HEK293 (cell line): Measurements from ENCODE around the gene RAC3.
A peak's percentile ranks its signal among the peaks of the same experiment; 100 is the strongest.

Experiments
- CTCF ChIA-PET: fragments of 350-600 bp; formaldehyde crosslinking; extraction: SDS; loops from one replicate; lab custom pipeline; 2021; ENCODE audit warnings: antibody characterized with exemption; lab: Yijun Ruan, JAX
- POLR2A ChIA-PET: fragments of 300-600 bp; formaldehyde crosslinking; extraction: SDS; loops from one replicate; lab custom pipeline; 2020; ENCODE audit warnings: antibody characterized with exemption, inconsistent platforms; lab: Yijun Ruan, JAX
- H3K27ac ChIP-seq: fragments of 200-500 bp; sonication (Bioruptor generic); 2 replicates; pipeline ENCODE4 v1.5.1; 2014; ENCODE audit warnings: low read depth, low read length, control low read depth, inconsistent platforms; ENCODE audit errors: extremely low read depth
- H3K36me3 ChIP-seq, 2 experiments: fragments of 200-500 bp in 1 of 2; sonication (Bioruptor generic) in 1 of 2; 1 replicate in 1 of 2; 2 replicates in 1 of 2; pipeline ENCODE4 v1.5.1; 2014 to 2017; ENCODE audit warnings: inconsistent platforms in 2 of 2, low read length in 2 of 2; ENCODE audit not compliant: control insufficient read depth in 2 of 2, insufficient read depth in 1 of 2
- H3K4me1 ChIP-seq: fragments of 200-500 bp; sonication (Bioruptor generic); 2 replicates; pipeline ENCODE4 v1.5.1; 2014; ENCODE audit warnings: mild to moderate bottlenecking, low read length, inconsistent platforms; ENCODE audit not compliant: control insufficient read depth, insufficient read depth
- H3K4me3 ChIP-seq: 2 replicates; pipeline ENCODE4 v1.5.1; 2011; ENCODE audit warnings: low read depth, mild to moderate bottlenecking, control low read depth, low read length, moderate library complexity
- H3K9me3 ChIP-seq: fragments of 200-500 bp; sonication (Bioruptor generic); 2 replicates; pipeline ENCODE4 v1.5.1; 2014; ENCODE audit warnings: low read depth, low read length, inconsistent platforms; ENCODE audit not compliant: control insufficient read depth, insufficient read depth
- CTCF ChIP-seq: fragments of 450-650 bp; formaldehyde crosslinking; IDR thresholded peaks from 2 replicates; pipeline ENCODE4 v1.5.1; 2016; ENCODE audit warnings: missing biosample characterization, missing genetic modification characterization
- GLIS1 ChIP-seq: fragments of 450-650 bp; formaldehyde crosslinking; IDR thresholded peaks from 2 replicates; pipeline ENCODE4 v1.5.1; 2016; ENCODE audit warnings: missing biosample characterization, missing genetic modification characterization
- GLIS2 ChIP-seq: fragments of 450-650 bp; formaldehyde crosslinking; IDR thresholded peaks from 2 replicates; pipeline ENCODE4 v1.5.1; 2016; ENCODE audit warnings: missing biosample characterization, missing genetic modification characterization
- WT1 ChIP-seq: fragments of 450-650 bp; formaldehyde crosslinking; IDR thresholded peaks from 2 replicates; pipeline ENCODE4 v1.5.1; 2016; ENCODE audit warnings: missing biosample characterization, missing genetic modification characterization
- ZIC2 ChIP-seq: fragments of 450-650 bp; formaldehyde crosslinking; IDR thresholded peaks from 2 replicates; pipeline ENCODE4 v1.5.1; 2016; ENCODE audit warnings: missing biosample characterization, missing genetic modification characterization
- ZNF140 ChIP-seq: fragments of 450-650 bp; formaldehyde crosslinking; IDR thresholded peaks from 2 replicates; pipeline ENCODE4 v1.5.1; 2016; ENCODE audit warnings: missing biosample characterization, missing genetic modification characterization
- ZNF239 ChIP-seq: fragments of 450-650 bp; formaldehyde crosslinking; IDR thresholded peaks from 2 replicates; pipeline ENCODE4 v1.5.1; 2016; ENCODE audit warnings: missing biosample characterization, missing genetic modification characterization
- ZNF292 ChIP-seq: fragments of 450-650 bp; formaldehyde crosslinking; IDR thresholded peaks from 2 replicates; pipeline ENCODE4 v1.5.1; 2016; ENCODE audit warnings: low read depth, missing biosample characterization, missing genetic modification characterization, borderline replicate concordance
- ZNF426 ChIP-seq: fragments of 450-650 bp; formaldehyde crosslinking; IDR thresholded peaks from 2 replicates; pipeline ENCODE4 v1.5.1; 2017; ENCODE audit warnings: missing biosample characterization, missing genetic modification characterization, mild to moderate bottlenecking, inconsistent platforms, moderate library complexity
- ZNF449 ChIP-seq: fragments of 450-650 bp; formaldehyde crosslinking; IDR thresholded peaks from 2 replicates; pipeline ENCODE4 v1.5.1; 2017; ENCODE audit warnings: missing biosample characterization, mild to moderate bottlenecking, missing genetic modification characterization, moderate library complexity
- ZNF544 ChIP-seq: fragments of 450-650 bp; formaldehyde crosslinking; IDR thresholded peaks from 2 replicates; pipeline ENCODE4 v1.5.0; 2017; ENCODE audit warnings: missing biosample characterization, missing genetic modification characterization
- ZNF580 ChIP-seq: fragments of 450-650 bp; formaldehyde crosslinking; IDR thresholded peaks from 2 replicates; pipeline ENCODE4 v1.5.1; 2016; ENCODE audit warnings: missing biosample characterization, missing genetic modification characterization
- ZNF626 ChIP-seq: fragments of 450-650 bp; sonication (Bioruptor Pico); formaldehyde crosslinking; IDR thresholded peaks from 2 replicates; pipeline ENCODE4 v1.5.1; 2018; ENCODE audit warnings: missing biosample characterization, missing genetic modification characterization, inconsistent platforms
- ZSCAN18 ChIP-seq: fragments of 450-650 bp; formaldehyde crosslinking; IDR thresholded peaks from 2 replicates; pipeline ENCODE4 v1.5.1; 2016; ENCODE audit warnings: missing biosample characterization, missing genetic modification characterization

Gene RAC3

DNA sequence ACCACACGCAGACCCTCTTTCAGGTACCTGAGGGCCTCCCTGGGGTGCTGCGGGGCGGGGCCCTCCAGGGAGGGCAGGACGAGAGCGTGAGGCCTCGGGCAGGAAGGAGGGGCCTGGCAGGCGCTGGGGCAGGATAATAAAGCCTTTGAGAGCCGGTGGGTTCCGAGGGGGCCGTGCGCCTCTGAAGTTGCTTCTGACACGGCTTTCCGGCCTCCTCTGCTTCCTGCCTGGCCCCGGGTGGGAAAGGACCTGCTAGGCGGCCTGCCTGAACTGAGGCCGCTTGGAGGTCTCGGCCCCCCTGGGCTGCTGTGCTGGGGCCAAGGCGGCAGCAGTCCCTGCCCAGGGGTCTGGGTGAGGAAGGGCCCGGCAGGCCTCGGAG lies 19.2 kb upstream of the RAC3 start:
- TF ChIP-seq ZNF449 (tag by site-specific recombination): no peak
- TF ChIP-seq WT1 (tag by site-specific recombination): no peak
- TF ChIP-seq ZSCAN18 (tag by site-specific recombination): no peak
- peak; percentile 40; the same call in 1 of the 2 replicates for TF ChIP-seq GLIS2 (tag by site-specific recombination)
- TF ChIP-seq GLIS1 (tag by site-specific recombination): peak; percentile 73
- TF ChIP-seq ZNF426 (tag by site-specific recombination): no peak

GRCh38 chr17:82012640-82013295 lies 18.7 kb upstream of the RAC3 start:
- Histone ChIP-seq H3K4me3 (no peak overlapping the region), H3K27ac (peak overlapping the region; percentile 17; the same call in 1 of the 2 replicates), H3K9me3 (no peaks in the 10 kb centered on the region), H3K36me3 (peaks cover 0 to 5% of the 10 kb centered on the region in 2 experiments; a peak in 1 of 3 replicates), H3K4me1 (no peaks in the 10 kb centered on the region)
- ChIA-PET CTCF (interaction anchor here (1.1 kb wide), 1 partner anchor 9 kb away, joined by 4 read pairs; no protein-coding TSS in a partner anchor), POLR2A (interaction anchor here (0.8 kb wide), 1 partner anchor 10 kb away, joined by 3 read pairs; the partner anchor contains the start of genes CENPX and LRRC45)
- TF ChIP-seq ZIC2 (tag by site-specific recombination) (peak; percentile 13; the same call in 1 of the 2 replicates), ZNF292 (tag by site-specific recombination) (no peak), GLIS1 (tag by site-specific recombination) (peak; percentile 50)

More for the DNA sequence above, 19.2 kb upstream of the RAC3 start:
- Histone ChIP-seq H3K27ac (0 out of 2 replicates have a peak overlapping the region, but pooled peaks have one; percentile 17), H3K4me3 (no peak overlapping the region), H3K36me3 (peaks cover 0 to 5% of the 10 kb centered on the region in 2 experiments; a peak in 1 of 3 replicates), H3K9me3 (no peaks in the 10 kb centered on the region), H3K4me1 (no peaks in the 10 kb centered on the region)
- ChIA-PET POLR2A (no interaction called here), CTCF (no interaction called here)

GRCh38 chr17:82013341-82013740 lies 18.1 kb upstream of the RAC3 start:
- ChIA-PET POLR2A (interaction anchor here (0.8 kb wide), 1 partner anchor 10 kb away, joined by 3 read pairs; the partner anchor contains the start of genes CENPX and LRRC45), CTCF (interaction anchor here (1.1 kb wide), 1 partner anchor 9 kb away, joined by 4 read pairs; no protein-coding TSS in a partner anchor)
- Histone ChIP-seq H3K27ac (no peak overlapping the region), H3K4me1 (no peaks in the 10 kb centered on the region), H3K4me3 (no peak overlapping the region), H3K36me3 (peaks cover 0 to 7% of the 10 kb centered on the region in 2 experiments; a peak in 1 of 3 replicates), H3K9me3 (no peaks in the 10 kb centered on the region)
- TF ChIP-seq ZNF580 (tag by site-specific recombination) (no peak), ZNF449 (tag by site-specific recombination) (0 out of 2 replicates have a peak, but pooled peaks have one; percentile 32), ZNF544 (tag by site-specific recombination) (no peak), CTCF (tag by site-specific recombination) (no peak), ZNF626 (no peak), ZNF239 (tag by site-specific recombination) (no peak), ZNF140 (tag by site-specific recombination) (no peak)
